HG03097 (cell line): ENCODE measurements around the gene PPP2R2D.
"Not testable (repeated sequence)": the region's sequence is repeated elsewhere in the genome, so short reads cannot be mapped to it uniquely, and the experiment has no call there.

Source experiments
- ATAC-seq: cut with Tn5 transposase; IDR thresholded peaks from one replicate; pipeline ENCODE4 v1.9.1; 2021; ENCODE audit not compliant: unreplicated experiment, low FRiP score

Gene PPP2R2D

GRCh38 chr10:131905603-131906268, 4.9 kb downstream of the PPP2R2D start:
- no peak for ATAC-seq

- ATAC-seq = no peak
Measured at GRCh38 chr10:131906269-131906639, 5.4 kb downstream of the PPP2R2D start.

- ATAC-seq = no peak
Measured at GRCh38 chr10:131907679-131908078, 6.9 kb downstream of the PPP2R2D start.

GRCh38 chr10:131908151-131908550, 7.3 kb downstream of the PPP2R2D start:
- ATAC-seq = no peak

GRCh38 chr10:131909014-131909808, 8.4 kb downstream of the PPP2R2D start:
- ATAC-seq = no peak

- no peak for ATAC-seq
Measured at GRCh38 chr10:131909929-131910328, 9.1 kb downstream of the PPP2R2D start.

GRCh38 chr10:131910663-131911314, 10.0 kb downstream of the PPP2R2D start:
- ATAC-seq = no peak

GRCh38 chr10:131911451-131911850, 10.6 kb downstream of the PPP2R2D start:
- ATAC-seq = no peak

GRCh38 chr10:131912620-131913019, 11.8 kb downstream of the PPP2R2D start:
- ATAC-seq = no peak

- ATAC-seq = no peak
Measured at GRCh38 chr10:131915484-131915883, 14.7 kb downstream of the PPP2R2D start.

GRCh38 chr10:131915990-131916766, 15.4 kb downstream of the PPP2R2D start:
- ATAC-seq = no peak

GRCh38 chr10:131916767-131917160, 16.0 kb downstream of the PPP2R2D start:
- not testable (repeated sequence) for ATAC-seq

- ATAC-seq = not testable (repeated sequence)
Measured at GRCh38 chr10:131917496-131917895, 16.7 kb downstream of the PPP2R2D start.

- ATAC-seq = not testable (repeated sequence)
Measured at GRCh38 chr10:131919461-131919860, 18.7 kb downstream of the PPP2R2D start.

GRCh38 chr10:131920151-131920550, 19.3 kb downstream of the PPP2R2D start:
- ATAC-seq = no peak

- no peak for ATAC-seq
Measured at GRCh38 chr10:131920693-131921092, 19.9 kb downstream of the PPP2R2D start.

GRCh38 chr10:131921184-131921583, 20.4 kb downstream of the PPP2R2D start:
- no peak for ATAC-seq

GRCh38 chr10:131923038-131923756, 22.4 kb downstream of the PPP2R2D start:
- ATAC-seq = no peak

- ATAC-seq = no peak
Measured at GRCh38 chr10:131925011-131925649, 24.3 kb downstream of the PPP2R2D start.

GRCh38 chr10:131925716-131926115, 24.9 kb downstream of the PPP2R2D start:
- ATAC-seq = no peak
